Activated B cell treated with CpG ODN at 0.5 μM for 24 hours (primary cell): ENCODE measurements around the gene SLC36A3. TPM values are rescaled to one million over a fixed set of nuclear protein-coding genes. Genes with fewer than 3 reads are reported as not detected.
A peak's percentile ranks its signal among the peaks of the same experiment; 100 is the strongest.

Source experiments
- ATAC-seq: fragments of 200-7000 bp; cut with Tn5 transposase; one replicate; pipeline ENCODE4 v1.10.0; 2021; ENCODE audit warnings: low read depth, mild to moderate bottlenecking, moderate library complexity
- CTCF ChIA-PET: fragments of 350-600 bp; sonication (Branson Sonifier 250); formaldehyde crosslinking; loops from one replicate; lab custom pipeline; 2021; ENCODE audit warnings: antibody characterized with exemption; lab: Charles Lee
- POLR2A ChIA-PET: fragments of 350-600 bp; sonication (Branson Sonifier 250); formaldehyde crosslinking; loops from one replicate; lab custom pipeline; 2021; ENCODE audit warnings: antibody characterized with exemption; lab: Charles Lee
- DNase-seq: peaks from one replicate; pipeline ENCODE4 v3.0.0; 2022
- H3K27ac Mint-ChIP-seq: one replicate; pipeline ENCODE4 v1.8.0; 2020; ENCODE audit warnings: mixed read lengths
- H3K27me3 Mint-ChIP-seq: one replicate; pipeline ENCODE4 v1.8.0; 2021; ENCODE audit warnings: mixed read lengths
- H3K36me3 Mint-ChIP-seq: one replicate; pipeline ENCODE4 v1.8.0; 2021; ENCODE audit warnings: low read depth, mixed read lengths
- H3K4me1 Mint-ChIP-seq: one replicate; pipeline ENCODE4 v1.8.0; 2021; ENCODE audit warnings: mixed read lengths
- H3K4me3 Mint-ChIP-seq: one replicate; pipeline ENCODE4 v1.8.0; 2020; ENCODE audit warnings: mild to moderate bottlenecking, mixed read lengths
- H3K9me3 Mint-ChIP-seq: one replicate; pipeline ENCODE4 v1.8.0; 2020; ENCODE audit warnings: mixed read lengths
- intact Hi-C: fragments of 100-400 bp; cut with micrococcal nuclease; formaldehyde crosslinking; loops from one replicate; pipeline ENCODE4 v1.15.1; 2024
- total RNA-seq: library from RNA; stranded (reverse); gene quantifications from 2 replicates; pipeline ENCODE4 v1.2.3, GENCODE V29; 2022
- TF ChIP-seq, protein P1 (sequence below): fragments of 200-600 bp; IDR thresholded peaks from one replicate; pipeline ENCODE4 v1.8.0; 2022; ENCODE audit warnings: antibody characterized with exemption, mild to moderate bottlenecking

SLC36A3 gene
- total RNA-seq, 1 donor from 2014 or later, result not detected

- TF ChIP-seq, protein P1, sequence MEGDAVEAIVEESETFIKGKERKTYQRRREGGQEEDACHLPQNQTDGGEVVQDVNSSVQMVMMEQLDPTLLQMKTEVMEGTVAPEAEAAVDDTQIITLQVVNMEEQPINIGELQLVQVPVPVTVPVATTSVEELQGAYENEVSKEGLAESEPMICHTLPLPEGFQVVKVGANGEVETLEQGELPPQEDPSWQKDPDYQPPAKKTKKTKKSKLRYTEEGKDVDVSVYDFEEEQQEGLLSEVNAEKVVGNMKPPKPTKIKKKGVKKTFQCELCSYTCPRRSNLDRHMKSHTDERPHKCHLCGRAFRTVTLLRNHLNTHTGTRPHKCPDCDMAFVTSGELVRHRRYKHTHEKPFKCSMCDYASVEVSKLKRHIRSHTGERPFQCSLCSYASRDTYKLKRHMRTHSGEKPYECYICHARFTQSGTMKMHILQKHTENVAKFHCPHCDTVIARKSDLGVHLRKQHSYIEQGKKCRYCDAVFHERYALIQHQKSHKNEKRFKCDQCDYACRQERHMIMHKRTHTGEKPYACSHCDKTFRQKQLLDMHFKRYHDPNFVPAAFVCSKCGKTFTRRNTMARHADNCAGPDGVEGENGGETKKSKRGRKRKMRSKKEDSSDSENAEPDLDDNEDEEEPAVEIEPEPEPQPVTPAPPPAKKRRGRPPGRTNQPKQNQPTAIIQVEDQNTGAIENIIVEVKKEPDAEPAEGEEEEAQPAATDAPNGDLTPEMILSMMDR, result no peak
- DNase-seq (no peak), ATAC-seq (no peak)
- Mint-ChIP-seq H3K4me1 (peaks cover 71% of the 10 kb centered on the region), H3K4me3 (peak overlapping the region; percentile 96), H3K27me3 (no peaks in the 10 kb centered on the region), H3K9me3 (no peaks in the 10 kb centered on the region), H3K27ac (peak overlapping the region; percentile 96), H3K36me3 (peaks cover 19% of the 10 kb centered on the region)
- ChIA-PET POLR2A (interaction anchor here (0.8 to 3.2 kb wide), 22 partner anchors 8 to 841 kb away, joined by 3 to 41 read pairs (median 8); partner anchors contain the start of genes ANXA6, CCDC69, CD74 and TNIP1), CTCF (interaction anchor here (0.6 to 2.1 kb wide), 5 partner anchors 15 to 816 kb away, joined by 3 to 16 read pairs (median 3); no protein-coding TSS in a partner anchor)
- intact Hi-C loops, result loop anchor here (1.0 to 10.0 kb wide), 8 partner anchors 57 to 896 kb away; partner anchors contain the start of genes CD74, DCTN4, G3BP1 and TCOF1
Observed at GRCh38 chr5:151253605-151253950, 50.0 kb downstream of the SLC36A3 start.

- Mint-ChIP-seq H3K9me3 (no peaks in the 10 kb centered on the region), H3K4me1 (peaks cover 65% of the 10 kb centered on the region), H3K27ac (peak within 1 kb of the TSS; percentile 96), H3K36me3 (peaks cover 16% of the 10 kb centered on the region), H3K27me3 (no peaks in the 10 kb centered on the region), H3K4me3 (peak within 1 kb of the TSS; percentile 96)
- DNase-seq (peak; percentile 92), ATAC-seq (peak; percentile 83)
- TF ChIP-seq, protein P1, result no peak
- POLR2A ChIA-PET, result interaction anchor here (0.6 to 3.2 kb wide), 51 partner anchors 9 to 1293 kb away, joined by 3 to 41 read pairs (median 5); partner anchors contain the start of genes ANXA6, CCDC69, CD74 and DCTN4
- CTCF ChIA-PET, result interaction anchor here (0.6 to 2.1 kb wide), 9 partner anchors 12 to 815 kb away, joined by 3 to 16 read pairs (median 3); partner anchors contain the start of gene ANXA6
- intact Hi-C loops, result loop anchor here (1.0 to 10.0 kb wide), 11 partner anchors 14 to 896 kb away; partner anchors contain the start of genes CD74, DCTN4, G3BP1 and TCOF1
Observed at GRCh38 chr5:151252762-151253604, 50.6 kb downstream of the SLC36A3 start, which contains the start of gene GM2A. Gene GM2A, plus strand, starts transcription at chr5:151253185. Its CDS starts 32 bp downstream, at chr5:151253217.

DNA sequence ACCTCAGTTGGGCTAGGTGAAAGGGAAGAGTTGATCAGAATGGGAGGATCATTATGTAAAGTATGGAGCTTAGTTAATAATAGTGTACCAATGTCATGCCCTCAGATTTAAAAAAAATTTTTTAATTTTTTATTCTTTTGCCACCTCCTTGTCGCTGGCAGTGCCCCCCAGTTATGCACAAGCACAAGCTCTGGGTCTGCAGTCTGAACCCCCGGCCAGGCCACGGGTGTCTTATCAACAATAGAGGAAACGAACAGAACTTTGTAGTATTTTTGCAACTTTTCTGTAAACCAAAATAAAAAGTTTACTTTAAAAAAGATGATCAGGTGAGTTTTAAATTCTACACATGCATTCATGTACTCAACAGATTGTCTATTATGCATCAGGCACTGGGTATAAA is 51.9 kb downstream of the SLC36A3 start:
- Mint-ChIP-seq H3K36me3 (peaks cover 13% of the 10 kb centered on the region), H3K4me1 (peaks cover 51% of the 10 kb centered on the region), H3K4me3 (peak overlapping the region; percentile 96), H3K27me3 (no peaks in the 10 kb centered on the region), H3K27ac (no peak overlapping the region), H3K9me3 (no peaks in the 10 kb centered on the region)
- DNase-seq (no peak), ATAC-seq (no peak)
- TF ChIP-seq, protein P1, result no peak
- intact Hi-C loops, result loop anchor here (1.0 to 10.0 kb wide), 9 partner anchors 12 to 894 kb away; partner anchors contain the start of genes CD74, DCTN4, TCOF1 and TNIP1
- CTCF ChIA-PET, result interaction anchor here (0.7 kb wide), 1 partner anchor 127 kb away, joined by 3 read pairs; no protein-coding TSS in a partner anchor
- POLR2A ChIA-PET, result interaction anchor here (0.7 to 3.2 kb wide), 10 partner anchors 10 to 189 kb away, joined by 3 to 41 read pairs (median 15); partner anchors contain the start of gene CCDC69

GRCh38 chr5:151251001-151251551 is 52.5 kb downstream of the SLC36A3 start:
- ATAC-seq (no peak), DNase-seq (no peak)
- ChIA-PET POLR2A (interaction anchor here (1.6 to 3.2 kb wide), 3 partner anchors 9 to 13 kb away, joined by 3 to 39 read pairs (median 21); no protein-coding TSS in a partner anchor), CTCF (no interaction called here)
- peaks cover 47% of the 10 kb centered on the region for H3K4me1 Mint-ChIP-seq
- no peaks in the 10 kb centered on the region for H3K27me3 Mint-ChIP-seq
- H3K27ac Mint-ChIP-seq, result no peak overlapping the region
- H3K4me3 Mint-ChIP-seq, result no peak overlapping the region
- intact Hi-C loops, result loop anchor here (5.0 to 10.0 kb wide), 3 partner anchors 169 to 894 kb away; partner anchors contain the start of genes TCOF1 and TNIP1
- no peaks in the 10 kb centered on the region for H3K9me3 Mint-ChIP-seq
- H3K36me3 Mint-ChIP-seq, result peaks cover 13% of the 10 kb centered on the region
- TF ChIP-seq, protein P1, result no peak
